Adrenal gland (tissue), 5 donors: ENCODE results near the gene FOXJ3.

Source experiments
- POLR2A ChIP-seq, 2 donors: fragments of 450-650 bp; IDR thresholded peaks; one replicate each; pipeline ENCODE4 v1.6.1; 2017; ENCODE audit warnings: antibody characterized with exemption in 2 of 2, mild to moderate bottlenecking in 2 of 2, moderate library complexity in 1 of 2
- TF ChIP-seq, protein P1 (sequence below), 6 experiments: fragments of 450-650 bp in 4 of 6; fragments of 200-600 bp in 2 of 6; sonication (generic) in 1 of 6; IDR thresholded peaks; 1 replicate in 5 of 6; 2 replicates in 1 of 6; pipeline versions ENCODE4 v1.5.1 to v1.8.0; 2016 to 2021; ENCODE audit warnings: antibody characterized with exemption in 6 of 6, mild to moderate bottlenecking in 2 of 6, moderate library complexity in 1 of 6
- donor health status: DM: no; HTN: no; CAD: no.

- TF ChIP-seq, protein P1, sequence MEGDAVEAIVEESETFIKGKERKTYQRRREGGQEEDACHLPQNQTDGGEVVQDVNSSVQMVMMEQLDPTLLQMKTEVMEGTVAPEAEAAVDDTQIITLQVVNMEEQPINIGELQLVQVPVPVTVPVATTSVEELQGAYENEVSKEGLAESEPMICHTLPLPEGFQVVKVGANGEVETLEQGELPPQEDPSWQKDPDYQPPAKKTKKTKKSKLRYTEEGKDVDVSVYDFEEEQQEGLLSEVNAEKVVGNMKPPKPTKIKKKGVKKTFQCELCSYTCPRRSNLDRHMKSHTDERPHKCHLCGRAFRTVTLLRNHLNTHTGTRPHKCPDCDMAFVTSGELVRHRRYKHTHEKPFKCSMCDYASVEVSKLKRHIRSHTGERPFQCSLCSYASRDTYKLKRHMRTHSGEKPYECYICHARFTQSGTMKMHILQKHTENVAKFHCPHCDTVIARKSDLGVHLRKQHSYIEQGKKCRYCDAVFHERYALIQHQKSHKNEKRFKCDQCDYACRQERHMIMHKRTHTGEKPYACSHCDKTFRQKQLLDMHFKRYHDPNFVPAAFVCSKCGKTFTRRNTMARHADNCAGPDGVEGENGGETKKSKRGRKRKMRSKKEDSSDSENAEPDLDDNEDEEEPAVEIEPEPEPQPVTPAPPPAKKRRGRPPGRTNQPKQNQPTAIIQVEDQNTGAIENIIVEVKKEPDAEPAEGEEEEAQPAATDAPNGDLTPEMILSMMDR (IDR thresholded peaks at IDR 0.05): no peak
- TF ChIP-seq POLR2A (IDR thresholded peaks at IDR 0.05): no peak
Measured at GRCh38 chr1:42130061-42130660, 204.9 kb downstream of the FOXJ3 start.
